Right lobe of liver (tissue), 4 donors: ENCODE measurements around the gene ATP5IF1.

Source experiments
- CTCF ChIP-seq, 4 donors: fragments of 200-600 bp in 3 of 4; fragments of 450-650 bp in 1 of 4; IDR thresholded peaks; one replicate each; pipeline versions ENCODE4 v1.5.1 to v1.8.0; 2016 to 2022; ENCODE audit warnings: antibody characterized with exemption in 4 of 4, mild to moderate bottlenecking in 2 of 4
- POLR2A ChIP-seq: fragments of 450-650 bp; IDR thresholded peaks from one replicate; pipeline ENCODE4 v1.6.1; 2017; ENCODE audit warnings: antibody characterized with exemption, mild to moderate bottlenecking
- donor health status: DM: no; HTN: no; CAD: no.
- donor health status: DM: no; HTN: no; CAD: no.
- donor health status: DM: no; HTN: yes; CAD: no.

GRCh38 chr1:28247612-28248272, 11.8 kb downstream of the ATP5IF1 start:
- no peak for TF ChIP-seq POLR2A
- TF ChIP-seq CTCF (IDR thresholded peaks at IDR 0.05), result no peak
